Caki2 (cell line): ENCODE measurements around the gene SH2D6. TPM values are rescaled to one million over a fixed set of nuclear protein-coding genes. Genes with fewer than 3 reads are reported as not detected.

ENCODE experiments used
- DNase-seq: peaks from one replicate; pipeline ENCODE4 v3.0.0-alpha.2; 2015; ENCODE audit warnings: low read depth
- in situ Hi-C: cut with HindIII; loops from 2 replicates; pipeline ENCODE4 v1.10.0; 2016; ENCODE audit warnings: low sequenced_read_pairs, low pct_unique_long_range_greater_than_20kb, mixed read lengths
- total RNA-seq: library from RNA; depleted of rRNA; stranded (reverse); fragments of >200 nt; shearing (Covaris generic); gene quantifications from 2 replicates; pipeline ENCODE4 v1.2.3, GENCODE V29; 2014; ENCODE audit warnings: low replicate concordance

SH2D6 gene
- total RNA-seq, 1 experiment from 2014 or later = 0.44 TPM

DNA sequence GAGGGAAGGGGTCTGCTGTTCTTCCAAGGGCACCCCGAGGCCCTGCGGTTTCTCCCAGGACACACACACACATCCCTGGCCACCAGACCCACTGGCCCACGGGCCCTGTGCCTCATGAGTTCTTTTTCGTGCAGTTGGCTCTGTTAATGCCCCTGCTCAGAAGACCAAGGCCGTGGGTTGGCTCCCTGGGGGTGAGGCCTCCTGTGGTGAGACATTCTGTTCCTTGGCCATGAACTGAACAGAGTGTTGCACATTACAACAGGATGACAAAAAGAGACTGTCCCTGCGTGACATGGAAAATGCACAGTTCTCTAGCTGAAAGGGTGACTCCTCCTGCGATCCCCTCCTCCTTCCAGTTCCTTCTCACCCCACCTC is 30.7 kb downstream of the SH2D6 start:
- in situ Hi-C loops = no loop called here
- DNase-seq = no peak

DNA sequence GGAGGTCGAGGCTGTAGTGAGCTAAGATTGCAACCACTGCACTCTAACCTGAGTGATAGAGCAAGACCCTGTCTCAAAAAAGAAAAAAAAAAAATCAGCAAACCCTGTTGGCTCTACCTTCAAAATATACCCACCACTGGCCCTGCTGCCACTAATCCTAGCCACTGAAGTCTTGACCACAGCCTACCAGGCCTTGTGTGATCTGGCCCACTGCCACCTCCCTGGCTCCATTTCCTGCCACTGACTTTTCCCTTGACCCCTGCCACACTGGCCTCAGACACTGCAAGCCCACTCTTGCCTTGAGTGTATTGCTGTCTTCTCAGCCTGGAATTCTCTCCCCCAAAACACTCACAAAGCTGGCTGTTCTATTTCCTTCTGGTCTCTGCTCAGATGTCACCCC is 33.7 kb downstream of the SH2D6 start:
- in situ Hi-C loops = no loop called here
- DNase-seq = no peak

DNA sequence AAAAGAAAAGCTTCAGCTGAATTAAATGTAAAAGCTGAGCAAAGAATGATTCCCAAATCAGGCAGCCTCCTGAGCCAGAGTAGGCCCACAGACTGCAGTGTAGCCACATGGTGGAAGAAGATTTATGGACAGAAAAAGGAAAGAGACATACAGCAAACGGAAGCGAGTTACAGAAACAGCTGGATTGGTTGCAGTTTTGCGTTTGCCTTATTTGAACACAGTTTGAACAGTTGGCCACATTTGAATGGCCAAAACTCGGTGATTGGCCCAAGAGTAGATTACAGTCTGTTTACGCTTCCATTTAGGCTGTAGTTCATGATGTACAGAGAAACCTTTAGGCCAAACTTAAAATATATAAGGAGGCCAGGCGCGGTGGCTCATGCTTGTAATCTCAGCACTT is 35.1 kb downstream of the SH2D6 start:
- in situ Hi-C loops = no loop called here
- no peak for DNase-seq

DNA sequence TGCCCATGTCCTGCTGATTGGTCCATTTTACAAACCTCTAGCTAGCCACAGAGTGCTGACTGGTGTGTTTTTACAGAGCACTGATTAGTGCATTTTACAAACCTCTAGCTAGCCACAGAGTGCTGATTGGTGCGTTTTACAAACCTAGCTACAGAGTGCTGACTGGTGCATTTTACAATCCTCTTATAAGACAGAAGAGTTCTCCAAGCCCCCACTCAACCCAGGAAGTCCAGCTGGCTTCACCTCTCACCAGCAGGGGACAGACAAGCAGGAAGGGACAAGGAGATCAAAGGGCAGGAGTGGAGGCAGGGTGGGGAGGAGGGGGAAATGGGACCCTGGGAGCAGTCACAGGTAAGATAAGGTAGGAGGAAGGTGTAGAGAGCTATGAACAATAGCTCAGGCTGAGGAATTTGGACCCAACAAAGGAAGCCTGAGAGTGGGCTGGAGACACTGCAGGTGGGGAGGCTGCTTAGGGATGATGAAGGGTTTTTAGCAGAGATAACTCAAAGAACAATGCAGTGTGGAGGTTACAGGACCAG is 37.1 kb downstream of the SH2D6 start:
- in situ Hi-C loops = no loop called here
- DNase-seq = no peak

DNA sequence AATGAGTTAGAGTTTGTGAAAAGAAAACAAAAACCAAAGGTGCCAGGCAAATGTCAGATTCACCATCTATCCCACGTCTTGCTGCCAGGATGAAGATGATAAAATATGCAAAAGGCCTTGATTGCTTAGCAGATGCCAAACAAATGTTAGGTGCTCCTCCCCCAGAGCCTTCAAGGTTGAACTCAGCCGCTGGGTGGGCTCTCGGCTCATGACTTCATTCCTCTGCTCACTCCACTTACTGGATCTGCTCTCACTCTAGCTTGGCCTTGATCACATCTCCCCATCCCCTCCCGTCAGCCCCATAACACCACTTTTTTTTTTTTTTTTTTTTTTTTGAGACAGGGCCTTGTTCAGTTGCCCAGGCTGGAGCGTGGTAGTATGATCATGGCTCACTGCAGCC is 38.5 kb downstream of the SH2D6 start:
- no peak for DNase-seq
- in situ Hi-C loops = no loop called here

DNA sequence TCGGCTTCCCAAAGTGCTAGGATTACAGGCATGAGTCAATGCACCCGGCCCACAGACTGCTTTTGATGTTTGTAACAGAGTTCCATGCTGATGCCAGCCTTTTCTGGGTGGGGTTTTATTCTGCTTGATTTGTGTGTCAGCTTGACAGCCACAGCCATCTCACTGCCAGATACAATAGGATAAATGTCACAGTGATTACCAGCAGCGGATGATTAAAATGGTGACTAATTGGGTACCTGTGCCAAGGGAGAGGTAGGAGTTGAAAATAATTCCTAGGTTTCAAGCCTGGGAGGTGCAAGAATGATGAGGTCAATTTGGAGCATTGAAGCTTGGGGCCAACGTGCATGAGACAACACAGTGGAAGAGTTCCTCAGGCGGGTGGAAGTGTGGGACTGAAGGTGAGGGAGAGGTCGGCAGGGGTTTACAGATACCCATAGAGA is 39.4 kb downstream of the SH2D6 start:
- DNase-seq = peak; percentile 89
- in situ Hi-C loops = no loop called here

DNA sequence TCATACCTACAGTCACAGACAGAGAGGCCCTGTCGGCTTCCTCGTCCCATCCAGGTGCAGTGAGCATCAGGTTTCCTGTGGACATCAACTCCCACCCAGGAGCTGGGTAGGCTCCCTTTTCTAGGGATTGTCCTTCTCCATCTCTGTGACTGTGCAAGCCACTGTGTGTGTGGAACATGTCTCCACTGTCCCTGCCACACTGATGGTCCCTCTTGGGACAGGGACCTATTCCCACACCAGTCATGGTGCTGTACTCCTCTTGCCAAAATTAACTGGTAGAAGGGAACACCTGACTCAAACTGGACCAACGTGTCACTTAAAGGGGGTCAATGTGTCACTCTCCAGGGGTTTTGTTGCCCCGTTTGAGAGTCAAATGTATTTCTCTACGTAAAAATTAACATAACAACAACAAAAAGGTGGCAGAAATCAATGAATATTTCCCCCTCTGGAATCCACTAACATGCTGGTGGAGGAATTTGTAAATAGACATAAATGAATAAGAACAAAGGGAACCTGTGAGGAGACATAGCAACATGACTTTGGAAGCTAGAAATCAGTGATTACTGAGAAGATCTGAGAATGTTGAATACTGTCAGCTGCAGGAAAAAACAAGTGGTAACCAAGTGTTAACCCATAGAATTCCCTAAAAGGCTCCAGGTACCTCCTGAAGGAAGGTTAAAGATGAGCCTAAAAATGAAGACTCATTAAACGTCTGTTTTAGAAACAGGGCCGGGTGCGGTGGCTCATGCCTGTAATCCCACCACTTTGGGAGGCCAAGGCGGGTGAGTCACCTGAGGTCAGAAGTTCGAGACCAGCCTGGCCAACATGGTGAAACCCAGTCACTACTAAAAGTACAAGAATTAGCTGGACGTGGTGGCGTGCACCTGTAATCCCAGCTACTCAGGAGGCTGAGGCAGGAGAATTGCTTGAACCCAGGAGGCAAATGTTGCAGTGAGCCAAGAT is 40.4 kb downstream of the SH2D6 start:
- in situ Hi-C loops = no loop called here
- no peak for DNase-seq

DNA sequence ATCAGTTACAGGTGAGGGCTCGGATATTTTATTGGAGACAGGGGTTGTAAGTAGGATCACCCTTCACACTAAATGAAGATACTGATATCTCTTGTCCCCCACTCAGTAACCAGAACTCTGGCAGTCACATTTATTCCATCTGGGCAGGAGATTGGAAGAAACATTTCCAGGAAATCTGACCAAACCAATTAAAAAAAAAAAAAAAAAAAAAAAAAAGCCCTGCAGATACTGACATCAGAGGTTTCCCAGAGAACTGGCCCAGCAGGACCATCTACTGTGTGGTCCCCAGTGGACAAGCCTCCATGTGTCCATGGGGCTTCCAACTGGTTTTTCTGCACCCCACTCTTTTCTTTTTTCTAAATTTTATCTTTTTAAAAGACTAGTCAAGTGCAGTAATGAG is 41.3 kb downstream of the SH2D6 start:
- no peak for DNase-seq
- in situ Hi-C loops = no loop called here

DNA sequence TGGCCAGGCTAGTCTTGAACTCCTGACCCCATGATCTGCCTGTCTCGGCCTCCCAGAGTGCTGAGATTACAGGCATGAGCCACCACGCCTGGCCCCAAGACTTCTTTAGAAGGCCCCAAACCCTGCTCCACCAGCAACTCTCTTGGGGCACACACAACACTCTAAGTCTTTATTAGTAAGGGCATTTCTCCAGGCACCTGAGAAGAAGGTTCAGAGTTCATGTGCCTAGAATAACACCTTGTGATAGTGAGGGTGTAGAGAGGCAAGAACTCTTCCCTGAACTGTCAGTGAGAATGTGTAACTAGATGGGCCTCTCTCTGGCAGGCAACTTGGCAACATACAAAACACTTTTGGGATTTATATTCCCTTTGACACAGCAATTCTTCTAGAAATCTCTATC is 43.8 kb downstream of the SH2D6 start:
- in situ Hi-C loops = no loop called here
- DNase-seq = no peak

DNA sequence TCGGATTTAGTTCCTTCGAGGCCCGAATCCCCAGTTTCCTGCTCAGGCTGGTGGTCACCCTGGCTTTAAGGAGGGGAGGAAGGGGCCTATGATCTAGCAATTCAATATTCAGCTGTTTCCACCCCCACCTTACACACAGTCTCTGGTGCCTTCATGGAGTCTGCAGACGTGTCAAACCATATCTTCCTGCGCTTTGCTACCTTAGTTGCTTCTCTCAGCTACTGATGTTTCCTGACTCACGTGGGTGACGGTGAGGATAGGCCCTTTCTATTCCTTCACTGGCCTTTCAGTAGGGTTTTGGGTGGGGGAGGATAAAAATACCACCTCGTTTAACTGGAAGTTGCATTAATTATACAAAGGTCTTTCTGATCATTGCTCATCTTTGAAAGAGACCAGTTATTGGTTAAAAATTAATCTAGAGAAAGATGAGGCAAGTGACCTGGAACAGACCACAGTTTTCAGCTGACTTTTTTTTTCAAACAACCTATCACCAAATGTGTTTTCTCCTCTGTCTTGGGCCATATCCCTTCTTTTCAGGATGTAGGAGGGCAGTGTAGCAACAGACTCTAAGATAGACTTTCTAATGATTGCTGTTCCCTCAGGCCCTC is 49.7 kb downstream of the SH2D6 start:
- peak; percentile 97 for DNase-seq
- in situ Hi-C loops = no loop called here

DNA sequence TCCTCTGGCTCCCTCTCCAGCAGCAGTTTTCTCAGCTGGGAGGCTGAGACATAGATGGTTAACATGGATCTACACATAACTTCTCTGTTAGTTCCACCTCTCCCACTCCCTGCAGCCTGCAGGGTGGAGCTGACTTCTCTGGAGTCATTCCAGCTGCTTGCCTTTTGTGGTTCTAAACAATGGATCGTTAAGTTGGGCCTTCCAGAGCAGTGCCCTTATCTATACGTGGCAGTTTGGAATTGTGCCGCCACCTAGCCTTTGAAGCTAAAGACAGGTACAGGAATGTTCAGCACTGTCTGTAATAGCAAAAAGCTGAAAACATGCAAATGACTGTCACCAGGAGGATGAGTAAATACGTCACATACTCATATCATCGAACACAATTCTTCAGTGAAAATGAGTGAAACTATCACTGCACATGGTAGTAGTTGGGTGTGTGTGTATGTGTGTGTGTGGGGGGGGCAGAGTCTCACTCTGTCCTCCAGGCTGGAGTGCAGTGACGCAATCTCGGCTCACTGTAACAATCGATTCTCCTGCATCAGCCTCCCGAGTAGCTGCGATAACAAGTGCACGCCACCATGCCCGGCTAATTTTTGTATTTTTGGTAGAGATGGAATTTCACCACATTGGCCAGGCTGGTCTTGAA is 50.3 kb downstream of the SH2D6 start:
- in situ Hi-C loops = no loop called here
- DNase-seq = no peak

DNA sequence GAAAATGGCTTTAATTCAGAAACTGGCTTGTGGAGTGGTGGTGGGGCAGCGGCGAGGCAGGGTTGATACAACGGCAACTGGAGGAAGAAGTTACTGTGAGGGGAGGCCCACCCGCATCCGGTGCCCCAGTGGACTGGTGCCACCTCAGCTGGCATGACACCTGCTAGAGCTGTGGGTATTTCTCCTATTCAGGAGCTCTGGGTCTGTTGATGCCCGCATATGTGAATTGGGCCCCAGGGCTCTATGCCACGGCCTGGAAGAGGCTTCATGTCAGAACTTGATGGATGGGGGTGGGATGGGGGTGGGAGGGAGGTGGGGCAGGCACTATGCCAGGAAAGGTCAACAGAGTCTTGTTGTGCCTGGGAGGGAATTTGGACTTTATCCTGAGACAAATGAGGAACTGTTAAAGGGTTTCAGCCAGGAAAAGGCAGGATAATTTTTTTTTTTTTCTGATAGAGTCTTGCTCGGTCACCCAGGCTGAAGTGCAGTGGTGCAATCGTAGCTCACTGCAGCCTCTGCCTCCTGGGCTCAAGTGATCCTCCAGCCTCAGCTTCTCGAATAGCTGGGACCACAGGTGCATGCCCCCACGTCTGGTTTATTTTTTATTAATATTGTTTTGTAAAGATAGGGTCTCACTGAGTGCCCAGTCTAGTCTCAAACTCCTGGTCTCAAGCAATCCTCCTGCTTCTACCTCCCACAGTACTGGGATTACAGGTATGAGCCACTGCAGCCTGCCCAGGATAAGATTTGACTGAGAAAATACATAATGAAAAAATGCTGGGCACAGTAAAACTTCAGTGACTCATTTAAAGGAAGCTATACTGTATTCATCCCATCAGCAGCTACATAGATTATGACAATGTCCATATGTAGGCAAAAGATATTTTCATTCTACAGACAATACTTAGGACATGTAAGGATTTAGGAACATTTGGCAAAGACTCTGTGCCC is 52.6 kb downstream of the SH2D6 start:
- peak; percentile 73 for DNase-seq
- in situ Hi-C loops = no loop called here

DNA sequence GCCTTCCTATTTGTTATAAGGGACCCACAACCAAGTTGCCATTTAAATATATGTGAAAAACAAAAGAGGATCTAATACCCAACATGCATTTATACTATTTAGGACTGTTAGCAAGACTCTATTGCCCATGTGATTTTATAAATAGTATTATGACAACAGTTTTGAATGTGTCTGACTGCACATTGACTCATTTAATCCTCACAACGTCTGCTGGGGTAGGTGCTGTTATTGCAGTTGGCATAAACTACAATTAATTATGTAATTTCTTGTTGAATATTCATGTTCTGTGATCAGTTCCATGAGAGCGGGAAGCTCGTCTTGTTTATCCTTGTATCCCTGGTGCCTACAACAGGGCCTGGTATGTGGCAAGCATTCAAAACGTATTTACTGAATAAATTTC is 53.7 kb downstream of the SH2D6 start:
- in situ Hi-C loops = no loop called here
- DNase-seq = no peak

DNA sequence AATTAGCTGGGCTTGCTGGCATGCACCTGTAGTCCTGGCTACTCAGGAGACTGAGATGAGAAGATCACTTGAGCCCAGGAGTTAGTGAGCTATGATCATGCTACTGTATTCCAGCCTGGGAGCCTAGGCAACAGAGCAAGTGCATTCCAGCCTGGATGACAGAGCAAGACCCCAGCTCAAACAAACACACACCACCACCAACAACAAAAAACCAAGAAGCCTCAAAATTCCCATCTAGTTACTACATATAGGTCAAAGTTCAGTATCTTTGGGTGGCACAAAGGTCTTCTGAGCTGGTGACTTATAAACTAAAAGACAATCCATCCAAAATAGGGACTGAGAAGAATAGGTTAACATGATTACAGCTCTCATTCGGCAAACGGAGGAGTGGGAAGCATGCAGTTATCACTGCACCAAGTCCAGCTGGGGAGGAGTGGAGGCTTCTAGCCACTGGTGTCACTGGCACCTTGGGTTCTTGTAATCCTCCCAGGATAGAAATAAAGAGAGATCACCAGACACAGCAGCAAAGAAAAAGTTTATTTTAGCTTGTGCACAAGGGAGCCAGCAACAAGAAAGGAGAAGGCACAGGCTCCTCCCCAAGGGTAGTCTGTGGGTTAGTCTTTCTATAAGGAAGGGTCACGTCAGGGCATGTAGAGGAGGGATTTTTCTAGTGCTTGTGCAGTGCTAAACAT is 57.4 kb downstream of the SH2D6 start:
- in situ Hi-C loops = no loop called here
- no peak for DNase-seq

DNA sequence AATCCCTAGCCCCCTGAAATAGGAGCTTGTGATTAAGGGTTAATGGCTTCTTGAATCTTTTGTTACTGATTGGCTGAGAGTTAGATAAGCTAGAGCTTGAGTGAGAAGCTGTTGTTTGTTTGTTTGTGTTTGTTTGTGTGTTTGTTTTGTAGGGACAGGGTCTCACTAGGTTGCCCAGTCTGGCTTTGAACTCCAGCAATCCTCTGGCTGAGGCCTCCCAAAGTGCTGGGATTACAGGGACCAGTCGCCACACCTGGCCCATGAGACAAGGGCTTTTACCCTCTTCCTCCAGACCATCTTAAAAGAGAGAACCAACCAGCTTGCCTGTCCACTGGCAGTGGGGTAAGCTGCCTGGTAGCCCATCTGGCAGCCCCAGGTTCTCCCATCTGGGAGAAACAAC is 58.1 kb downstream of the SH2D6 start:
- in situ Hi-C loops = no loop called here

DNA sequence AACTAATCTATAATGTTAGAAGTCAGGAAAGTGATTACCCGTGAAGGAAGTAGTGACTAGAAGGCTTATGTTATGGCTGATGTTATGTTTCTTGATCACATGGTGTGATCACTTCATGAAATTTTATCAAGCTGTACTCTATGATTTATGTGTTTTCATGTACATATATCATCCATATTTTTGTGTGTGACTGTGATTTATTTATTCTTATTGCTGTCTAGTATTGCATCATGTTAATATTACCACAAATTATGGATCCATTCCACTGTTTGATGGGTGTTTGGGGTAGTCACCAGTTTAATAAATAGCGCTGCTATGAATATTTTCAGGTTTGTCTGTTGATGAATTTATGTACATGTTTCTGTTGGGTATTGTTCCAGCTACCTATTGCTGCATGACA is 59.4 kb downstream of the SH2D6 start:
- in situ Hi-C loops = no loop called here
- no peak for DNase-seq

More for the DNA sequence above, 58.1 kb downstream of the SH2D6 start:
- no peak for DNase-seq
